GM12873 (cell line): ENCODE data around the gene KCNJ1.

Experiments used
- TF ChIP-seq, protein P1 (sequence below): IDR thresholded peaks from 2 replicates; pipeline ENCODE4 v1.5.1; 2012; ENCODE audit warnings: low read depth, mild to moderate bottlenecking, moderate library complexity, low read length, control low read depth; ENCODE audit not compliant: insufficient read depth; ENCODE audit errors: missing control alignments

KCNJ1 gene

DNA sequence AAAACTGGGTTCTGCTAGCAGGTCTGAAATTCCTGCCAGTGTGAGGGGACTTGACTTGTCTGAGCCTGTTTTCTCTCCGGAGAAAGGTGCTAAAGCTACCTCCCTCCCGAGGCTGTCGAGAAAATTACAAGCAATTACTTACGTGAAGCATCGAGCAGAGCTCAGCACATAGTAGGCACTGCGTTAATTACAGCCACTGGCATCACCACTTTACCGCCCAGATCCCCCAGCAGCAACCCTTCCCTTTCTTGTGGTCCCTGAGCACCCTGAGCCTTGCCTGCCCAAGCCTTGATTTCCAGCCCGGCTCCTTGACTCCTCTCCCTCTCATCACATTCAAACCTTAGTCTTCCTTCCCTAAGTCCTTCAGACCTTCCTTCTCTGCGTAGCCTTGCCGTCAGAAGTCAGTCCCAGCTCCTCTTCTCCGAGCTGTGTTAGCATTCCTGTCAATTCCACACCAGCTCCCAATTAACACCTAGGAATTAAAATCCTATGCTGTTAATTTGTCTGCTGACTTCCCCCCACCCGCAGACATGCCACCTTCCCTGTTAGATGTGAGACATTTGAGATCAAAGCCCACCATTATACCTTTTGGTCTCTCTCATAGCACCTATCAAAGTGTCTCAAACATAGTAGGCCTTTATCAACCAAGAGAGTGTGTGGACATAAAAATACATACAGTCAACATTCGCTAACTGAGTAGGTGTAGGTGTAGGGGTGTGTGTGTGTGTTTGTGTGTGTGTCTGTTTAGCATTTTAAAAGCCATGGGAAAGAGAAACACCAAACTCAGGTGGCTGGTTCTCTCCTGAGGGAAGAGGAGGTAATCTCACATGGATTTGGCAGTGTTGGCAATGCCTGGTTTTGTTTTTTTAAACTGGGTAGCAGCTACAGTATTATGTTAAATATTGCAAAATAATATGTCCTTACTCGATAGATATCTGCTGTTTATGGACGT, 21.2 kb upstream of the KCNJ1 start:
- TF ChIP-seq, protein P1, sequence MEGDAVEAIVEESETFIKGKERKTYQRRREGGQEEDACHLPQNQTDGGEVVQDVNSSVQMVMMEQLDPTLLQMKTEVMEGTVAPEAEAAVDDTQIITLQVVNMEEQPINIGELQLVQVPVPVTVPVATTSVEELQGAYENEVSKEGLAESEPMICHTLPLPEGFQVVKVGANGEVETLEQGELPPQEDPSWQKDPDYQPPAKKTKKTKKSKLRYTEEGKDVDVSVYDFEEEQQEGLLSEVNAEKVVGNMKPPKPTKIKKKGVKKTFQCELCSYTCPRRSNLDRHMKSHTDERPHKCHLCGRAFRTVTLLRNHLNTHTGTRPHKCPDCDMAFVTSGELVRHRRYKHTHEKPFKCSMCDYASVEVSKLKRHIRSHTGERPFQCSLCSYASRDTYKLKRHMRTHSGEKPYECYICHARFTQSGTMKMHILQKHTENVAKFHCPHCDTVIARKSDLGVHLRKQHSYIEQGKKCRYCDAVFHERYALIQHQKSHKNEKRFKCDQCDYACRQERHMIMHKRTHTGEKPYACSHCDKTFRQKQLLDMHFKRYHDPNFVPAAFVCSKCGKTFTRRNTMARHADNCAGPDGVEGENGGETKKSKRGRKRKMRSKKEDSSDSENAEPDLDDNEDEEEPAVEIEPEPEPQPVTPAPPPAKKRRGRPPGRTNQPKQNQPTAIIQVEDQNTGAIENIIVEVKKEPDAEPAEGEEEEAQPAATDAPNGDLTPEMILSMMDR, result no peak

DNA sequence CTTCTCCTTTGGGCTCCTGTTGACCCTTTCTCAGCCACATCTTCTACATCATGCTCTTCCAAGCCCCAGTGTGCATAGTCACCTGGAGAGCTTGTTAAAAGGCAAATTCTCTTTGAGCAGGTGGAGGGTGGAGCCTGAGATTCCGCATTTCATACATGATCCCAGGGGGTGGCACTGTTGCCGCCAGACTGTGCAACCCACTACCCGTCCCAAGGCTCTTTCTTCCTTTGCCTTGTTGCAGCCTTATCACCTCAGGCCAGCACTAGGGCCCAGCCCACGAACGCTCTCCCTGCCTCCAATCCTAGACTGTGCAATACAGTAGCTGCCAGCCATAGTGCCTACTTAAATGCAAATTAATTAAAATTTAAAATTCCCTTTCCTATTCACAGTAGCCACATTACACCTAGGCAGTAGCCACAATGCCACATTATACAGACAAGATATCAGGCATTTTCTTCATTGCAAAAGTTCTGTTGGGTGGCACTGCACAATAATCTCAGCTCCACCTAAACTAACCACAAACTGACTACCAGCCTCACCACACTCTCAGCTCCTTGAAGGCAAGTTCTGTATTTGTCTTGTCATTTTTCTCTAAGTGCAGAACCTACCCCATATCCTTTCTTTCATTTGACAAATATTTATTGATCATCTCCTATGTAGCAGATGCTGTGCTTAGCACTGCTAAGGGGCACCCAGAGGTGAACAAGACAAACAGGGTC, 19.5 kb upstream of the KCNJ1 start:
- TF ChIP-seq, protein P1, result peak; percentile 32

DNA sequence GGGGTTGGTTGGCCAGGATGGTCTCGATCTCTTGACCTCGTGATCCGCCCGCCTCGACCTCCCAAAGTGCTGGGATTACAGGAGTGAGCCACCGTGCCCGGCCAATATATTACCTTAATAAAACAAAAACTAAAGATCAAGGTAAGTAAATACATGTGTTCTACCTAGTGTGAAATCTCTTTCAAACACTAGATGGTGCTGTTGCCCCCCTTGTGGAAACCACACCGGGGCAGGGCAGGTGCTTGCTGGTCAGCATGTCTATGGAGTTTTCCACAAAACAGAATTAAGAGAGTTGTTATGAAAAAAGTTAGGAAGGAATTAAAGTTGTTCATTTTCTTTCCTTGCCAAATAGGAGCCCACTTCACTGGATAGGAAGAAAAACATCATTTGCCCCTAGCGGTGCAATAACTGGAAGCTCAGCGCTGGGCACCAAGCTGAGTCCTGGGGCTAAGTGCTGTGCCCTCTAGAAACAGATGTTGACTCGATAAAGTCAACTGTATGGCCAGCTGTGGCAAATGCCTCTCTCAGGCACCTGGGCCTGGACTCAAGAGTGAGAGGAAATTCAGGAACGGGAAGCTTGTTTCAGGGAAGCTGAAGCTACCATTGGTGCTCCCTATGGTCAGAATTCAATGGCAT, 17.7 kb upstream of the KCNJ1 start:
- TF ChIP-seq, protein P1, result peak; percentile 71

DNA sequence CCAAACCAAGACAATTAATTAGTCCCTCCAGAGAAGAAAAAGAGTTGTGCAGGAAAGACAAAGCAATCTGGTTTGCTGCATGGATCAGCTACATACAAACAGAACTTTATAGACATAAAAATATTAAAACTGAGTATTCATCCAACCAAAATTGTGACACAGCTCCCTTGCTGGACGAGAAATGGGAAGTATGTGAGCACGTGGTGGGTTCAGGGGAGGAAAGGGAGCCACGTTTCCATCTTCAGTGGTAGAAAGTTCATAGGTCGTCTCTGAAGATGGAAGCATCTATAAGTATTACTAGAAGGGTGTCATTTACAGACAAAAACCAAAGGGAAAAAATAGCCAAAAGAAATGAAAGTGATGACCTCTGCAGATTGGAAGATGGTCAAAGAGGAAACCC, 17.0 kb upstream of the KCNJ1 start:
- TF ChIP-seq, protein P1, result no peak

DNA sequence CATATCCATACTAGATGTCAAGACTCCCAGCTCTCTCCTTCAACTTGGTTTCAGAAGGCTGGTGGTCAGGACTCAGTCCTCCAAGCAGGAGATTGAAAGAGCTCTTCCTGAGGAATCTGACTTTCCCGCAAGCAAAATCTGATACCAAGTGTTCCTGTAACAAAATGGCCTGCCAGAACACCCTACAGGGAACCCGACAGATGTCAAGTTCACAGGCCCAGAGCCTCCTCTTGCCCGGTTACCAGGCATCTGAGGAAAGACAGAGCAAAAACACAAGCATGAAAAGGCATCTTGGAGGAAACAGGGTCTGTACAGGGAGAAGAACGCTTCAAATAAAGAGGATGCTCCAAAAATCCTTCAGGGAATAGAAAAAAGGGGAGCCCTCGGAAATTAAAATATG, 15.4 kb upstream of the KCNJ1 start:
- TF ChIP-seq, protein P1, result no peak

DNA sequence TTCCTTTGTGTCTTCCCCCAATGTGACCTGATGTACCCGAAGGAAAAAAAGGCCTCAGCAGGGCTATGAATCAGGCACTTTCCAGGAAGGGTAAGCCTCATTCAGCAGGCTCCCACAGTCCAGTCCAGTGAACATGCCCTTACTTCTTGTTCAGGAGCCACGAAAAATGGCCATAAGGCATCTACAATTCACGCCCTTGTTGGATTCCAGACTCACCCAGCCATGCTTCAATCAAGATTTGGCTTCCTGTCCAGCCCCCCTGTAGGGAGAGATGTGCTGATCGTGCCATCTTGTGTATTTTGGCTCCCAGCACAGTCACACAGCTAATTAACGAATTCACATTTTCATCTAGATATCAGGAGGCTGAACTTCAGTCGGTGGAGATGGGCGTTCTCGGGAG, 14.1 kb upstream of the KCNJ1 start:
- TF ChIP-seq, protein P1, result no peak

DNA sequence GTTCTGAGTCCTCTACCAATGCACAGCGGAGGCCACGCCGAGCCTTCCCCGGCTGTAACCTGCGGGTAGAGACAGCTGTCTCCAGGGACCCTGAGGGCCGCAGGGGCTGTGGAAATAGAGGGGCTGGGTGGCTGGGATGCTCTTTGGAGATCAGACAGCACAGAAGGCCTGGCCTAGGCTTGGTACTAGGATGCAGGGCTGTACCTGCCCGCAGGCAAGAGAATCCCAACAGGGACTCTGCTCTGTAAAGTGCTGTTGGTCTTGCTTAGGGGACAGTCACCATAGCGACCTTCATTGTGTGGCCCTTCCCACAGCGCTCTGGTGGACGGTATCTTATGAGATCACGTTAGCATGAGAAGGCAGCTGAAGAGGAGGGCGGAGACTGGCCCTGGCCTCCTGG, 12.7 kb upstream of the KCNJ1 start:
- TF ChIP-seq, protein P1, result no peak
